ENCODE results near the gene KIZ.

Gene KIZ

DNA sequence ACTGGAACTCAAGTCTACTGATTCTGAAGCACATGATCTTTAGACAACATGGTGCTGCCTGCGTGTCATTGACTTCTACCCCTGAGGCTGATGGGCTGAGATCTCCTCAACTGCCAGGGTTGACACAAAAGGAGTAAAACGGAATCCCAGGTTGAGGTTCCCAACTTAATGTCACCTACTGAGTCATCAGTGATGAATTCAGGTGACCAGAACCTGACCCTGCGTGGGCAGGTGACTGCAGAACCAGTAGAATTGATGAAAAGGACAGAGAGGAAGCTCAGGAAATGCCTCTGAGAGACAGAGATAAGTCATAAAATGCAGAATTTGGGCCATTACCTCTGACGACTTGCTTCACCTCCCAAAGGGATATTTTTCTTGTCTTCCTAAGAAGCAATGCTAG lies 7.7 kb upstream of the KIZ start:
- Histone ChIP-seq H3K9me3 (ENCODE audit: severe bottlenecking) (no peaks in the 10 kb centered on the region), H3K36me3 (no peaks in the 10 kb centered on the region), H3K27me3 (ENCODE audit: insufficient read depth, low read depth, severe bottlenecking) (peaks cover 40% of the 10 kb centered on the region), H3K4me3 (ENCODE audit: low read depth, low read length) (no peak overlapping the region), H3K27ac (no peak overlapping the region)
- DNase-seq = no peak
- TF ChIP-seq, protein P1, sequence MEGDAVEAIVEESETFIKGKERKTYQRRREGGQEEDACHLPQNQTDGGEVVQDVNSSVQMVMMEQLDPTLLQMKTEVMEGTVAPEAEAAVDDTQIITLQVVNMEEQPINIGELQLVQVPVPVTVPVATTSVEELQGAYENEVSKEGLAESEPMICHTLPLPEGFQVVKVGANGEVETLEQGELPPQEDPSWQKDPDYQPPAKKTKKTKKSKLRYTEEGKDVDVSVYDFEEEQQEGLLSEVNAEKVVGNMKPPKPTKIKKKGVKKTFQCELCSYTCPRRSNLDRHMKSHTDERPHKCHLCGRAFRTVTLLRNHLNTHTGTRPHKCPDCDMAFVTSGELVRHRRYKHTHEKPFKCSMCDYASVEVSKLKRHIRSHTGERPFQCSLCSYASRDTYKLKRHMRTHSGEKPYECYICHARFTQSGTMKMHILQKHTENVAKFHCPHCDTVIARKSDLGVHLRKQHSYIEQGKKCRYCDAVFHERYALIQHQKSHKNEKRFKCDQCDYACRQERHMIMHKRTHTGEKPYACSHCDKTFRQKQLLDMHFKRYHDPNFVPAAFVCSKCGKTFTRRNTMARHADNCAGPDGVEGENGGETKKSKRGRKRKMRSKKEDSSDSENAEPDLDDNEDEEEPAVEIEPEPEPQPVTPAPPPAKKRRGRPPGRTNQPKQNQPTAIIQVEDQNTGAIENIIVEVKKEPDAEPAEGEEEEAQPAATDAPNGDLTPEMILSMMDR (IDR thresholded peaks at IDR 0.05; ENCODE audit: low read depth, low read length) = no peak

DNA sequence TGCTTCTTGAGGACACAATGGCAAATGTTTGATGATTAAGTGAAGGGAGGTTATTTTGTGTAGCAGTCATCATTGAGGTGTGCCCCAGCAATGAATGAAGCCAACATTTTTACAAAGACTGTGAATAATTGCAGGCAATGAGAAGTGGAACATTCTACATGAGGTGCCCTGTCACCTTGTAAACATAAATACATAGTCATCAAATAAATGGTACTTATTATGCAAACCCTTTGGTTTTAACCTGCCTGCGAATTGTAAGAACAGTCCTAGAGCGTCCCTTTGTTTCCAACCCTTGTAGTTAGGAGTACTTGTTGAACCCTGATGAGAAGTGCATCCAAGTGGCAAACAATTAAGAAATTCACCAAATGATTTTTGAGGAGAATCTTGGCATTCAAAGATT lies 7.1 kb upstream of the KIZ start:
- Histone ChIP-seq H3K9me3 (ENCODE audit: severe bottlenecking) (no peaks in the 10 kb centered on the region), H3K36me3 (no peaks in the 10 kb centered on the region), H3K4me3 (ENCODE audit: low read depth, low read length) (no peak overlapping the region), H3K27ac (no peak overlapping the region), H3K27me3 (ENCODE audit: insufficient read depth, low read depth, severe bottlenecking) (peaks cover 35% of the 10 kb centered on the region)
- no peak for DNase-seq
- TF ChIP-seq, protein P1 (IDR thresholded peaks at IDR 0.05; ENCODE audit: low read depth, low read length) = no peak

- Histone ChIP-seq H3K27ac (no peak overlapping the region), H3K4me3 (ENCODE audit: low read depth, low read length) (no peak overlapping the region), H3K9me3 (ENCODE audit: severe bottlenecking) (no peaks in the 10 kb centered on the region), H3K36me3 (peaks cover 4% of the 10 kb centered on the region; the same call in 1 of the 2 replicates), H3K27me3 (ENCODE audit: insufficient read depth, low read depth, severe bottlenecking) (peaks cover under 1% of the 10 kb centered on the region)
- TF ChIP-seq, protein P1 (IDR thresholded peaks at IDR 0.05; ENCODE audit: low read depth, low read length) = no peak
- no peak for DNase-seq
Observed at GRCh38 chr20:21124190-21124589, 1.7 kb upstream of the KIZ start.

- Histone ChIP-seq H3K27me3 (ENCODE audit: insufficient read depth, low read depth, severe bottlenecking) (no peaks in the 10 kb centered on the region), H3K9me3 (ENCODE audit: severe bottlenecking) (no peaks in the 10 kb centered on the region), H3K36me3 (peaks cover 4% of the 10 kb centered on the region; the same call in 1 of the 2 replicates), H3K4me3 (ENCODE audit: low read depth, low read length) (peak overlapping the region; percentile 92), H3K27ac (no peak overlapping the region; the same call in 1 of the 2 replicates)
- peak; percentile 69 for DNase-seq
- TF ChIP-seq, protein P1 (IDR thresholded peaks at IDR 0.05; ENCODE audit: low read depth, low read length) = peak; percentile 20; the same call in 1 of the 2 replicates
Observed at GRCh38 chr20:21125072-21125848, 622 bp upstream of the KIZ start.

DNA sequence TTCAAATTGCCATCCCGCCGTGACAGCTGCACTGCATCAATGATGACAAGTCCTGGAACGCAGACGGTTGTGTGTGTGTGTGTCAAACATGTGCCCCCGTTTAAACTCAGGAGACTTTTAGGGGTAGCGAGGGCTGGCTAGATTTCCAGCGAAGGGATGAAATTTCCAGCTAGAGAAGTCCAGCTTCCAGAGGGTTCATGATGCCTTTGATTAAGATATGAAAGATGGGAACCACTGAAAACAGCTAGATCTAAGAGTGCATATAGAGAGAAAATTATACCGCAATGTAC lies 644 bp downstream of the KIZ start:
- H3K4me3 ChIP-seq (ENCODE audit: low read depth, low read length) = peak overlapping the region; percentile 92
- H3K27me3 ChIP-seq (ENCODE audit: insufficient read depth, low read depth, severe bottlenecking) = no peaks in the 10 kb centered on the region
- no peak for DNase-seq
- H3K9me3 ChIP-seq (ENCODE audit: severe bottlenecking) = no peaks in the 10 kb centered on the region
- H3K36me3 ChIP-seq = peaks cover 4% of the 10 kb centered on the region; the same call in 1 of the 2 replicates
- no peak overlapping the region for H3K27ac ChIP-seq
- TF ChIP-seq, protein P1 (IDR thresholded peaks at IDR 0.05; ENCODE audit: low read depth, low read length) = no peak
